T-helper 9 cell (primary cell): ENCODE results near the gene XIAP.

ENCODE experiments used
- DNase-seq: peaks from one replicate; pipeline ENCODE4 v3.0.0-alpha.2; 2020

Gene XIAP

DNA sequence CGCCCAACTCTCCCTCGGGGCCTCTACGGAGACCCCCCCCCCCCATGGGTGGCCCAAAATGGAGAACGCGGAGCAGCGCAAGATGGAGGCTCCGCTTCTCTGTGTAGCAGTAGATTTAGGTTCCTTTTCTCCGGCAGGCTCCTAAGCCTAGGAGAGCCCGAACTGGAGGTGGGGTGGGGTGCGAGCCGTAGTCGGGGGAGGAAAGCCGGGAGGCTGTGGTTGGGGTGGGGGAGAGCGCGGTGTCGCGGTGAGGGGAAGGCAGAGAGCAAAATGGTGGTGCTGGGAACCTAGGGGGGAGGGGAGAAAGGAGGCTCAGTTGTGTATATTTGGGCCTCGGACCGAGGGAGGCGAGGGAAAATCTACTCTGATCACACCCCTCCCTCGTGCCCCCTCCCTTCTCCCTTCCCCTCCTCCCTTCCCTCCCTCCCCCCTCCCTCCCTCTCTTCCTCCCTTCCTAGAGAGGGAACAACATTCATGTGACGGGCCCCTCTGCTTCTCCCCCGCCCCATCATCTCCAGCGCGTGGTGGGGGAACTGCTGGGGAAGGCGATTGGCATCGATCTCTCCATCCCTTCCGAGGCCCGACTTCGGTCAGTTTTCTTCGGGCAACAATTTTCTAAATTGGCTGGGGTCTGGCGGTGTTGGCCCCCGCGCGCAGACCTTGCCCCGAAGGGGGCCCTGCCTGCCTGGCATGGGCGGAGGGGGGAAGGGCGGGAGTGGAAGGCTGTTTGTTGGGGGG lies 101.6 kb downstream of the XIAP start, which contains the start of gene STAG2:
STAG2 (plus strand) TSS at position 439 of the 738 bp plus-strand sequence. CDS start 60,922 bp downstream, outside the sequence.
- peak; percentile 30 for DNase-seq

DNA sequence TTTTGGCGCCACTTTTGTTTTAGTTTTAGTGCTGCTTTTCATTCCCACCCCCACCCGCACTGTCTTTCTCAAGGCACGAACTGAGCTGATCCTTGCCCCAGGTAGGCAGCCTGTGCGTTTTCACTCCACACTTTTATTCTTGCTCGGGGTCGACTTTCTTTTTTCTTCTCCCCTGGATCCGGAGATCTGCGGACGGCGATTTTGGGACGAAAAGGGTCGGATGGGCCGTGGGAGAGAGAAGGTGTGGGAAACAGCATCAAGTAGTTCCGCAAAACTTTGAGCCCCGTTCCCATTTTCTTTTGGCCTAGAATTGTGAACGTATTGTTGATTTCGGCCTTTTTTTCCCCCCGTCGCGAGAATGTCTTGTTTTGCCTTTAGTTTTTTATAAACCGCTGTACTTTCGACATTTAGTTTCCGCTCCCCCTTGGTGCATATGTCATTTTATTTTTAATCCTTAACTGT lies 102.2 kb downstream of the XIAP start:
- DNase-seq = no peak

DNA sequence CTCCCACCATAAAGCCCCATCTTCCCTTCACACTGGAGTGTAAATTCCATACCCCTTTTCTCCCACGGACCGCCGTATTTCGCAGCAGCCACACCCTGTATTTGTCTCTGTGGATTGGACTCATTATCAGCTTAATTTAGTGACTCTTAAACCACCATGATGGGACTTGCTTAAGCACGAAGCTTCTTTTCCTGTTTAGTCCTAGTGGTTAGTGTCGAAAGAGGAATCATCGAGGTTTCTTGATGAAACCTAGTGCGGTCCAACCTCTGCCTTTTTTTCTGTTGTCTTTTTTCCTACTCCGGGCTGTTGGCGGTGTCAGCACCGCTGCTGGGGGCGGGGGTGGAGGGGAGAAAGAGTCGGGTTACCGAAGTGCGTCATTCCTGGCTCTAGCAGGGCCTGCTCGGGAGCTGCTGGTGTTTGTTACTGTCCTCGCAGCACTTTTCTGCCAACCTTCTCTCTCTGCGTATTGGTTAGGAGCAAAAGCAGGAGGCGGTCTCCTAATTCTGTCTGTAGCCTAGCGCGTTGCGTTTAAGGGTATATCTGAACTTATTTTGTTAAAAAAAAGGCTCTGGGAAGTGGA lies 103.0 kb downstream of the XIAP start:
- peak; percentile 68 for DNase-seq
